ENCODE results near the gene DGKE. TPM values are rescaled to one million over a fixed set of nuclear protein-coding genes. Genes with fewer than 3 reads are reported as not detected.

The DGKE gene
- total RNA-seq, 6 donors from 2014 or later = 4.3 to 23.8 (median 9.2) TPM

- H3K9me3 ChIP-seq = no peaks in the 10 kb centered on the region
- no peaks in the 10 kb centered on the region for H3K27me3 ChIP-seq
- no peak overlapping the region for H3K4me3 ChIP-seq
- peak overlapping the region in 2 of 4 donors; percentile 2 to 5 for H3K27ac ChIP-seq
- H3K36me3 ChIP-seq = no peaks in the 10 kb centered on the region
- TF ChIP-seq POLR2A (IDR thresholded peaks at IDR 0.05) (no peak), POLR2AphosphoS5 (IDR thresholded peaks at IDR 0.05) (peak; percentile 30 to 52)
- WGBS, 2 donors = 46 to 62% methylated on average over 5 of the region's 5 CpGs
- no peak for DNase-seq
- H3K4me1 ChIP-seq = peaks cover 0 to 11% (median 5%) of the 10 kb centered on the region in 4 donors
- ATAC-seq (ENCODE audit: low FRiP score in 2 of 2) = no peak
These were observed 11.2 kb upstream of the DGKE start for GRCh38 chr17:56822725-56823124.

- H3K4me1 ChIP-seq = peaks cover 0 to 11% (median 5%) of the 10 kb centered on the region in 4 donors
- no peak overlapping the region for H3K4me3 ChIP-seq
- ATAC-seq (ENCODE audit: low FRiP score in 2 of 2) = no peak
- WGBS, 2 donors = 75 to 86% methylated on average over 2 of the region's 2 CpGs
- H3K27me3 ChIP-seq = no peaks in the 10 kb centered on the region
- peak overlapping the region in 1 of 4 donors; percentile 2 for H3K27ac ChIP-seq
- no peaks in the 10 kb centered on the region for H3K36me3 ChIP-seq
- TF ChIP-seq POLR2AphosphoS5 (IDR thresholded peaks at IDR 0.05) = no peak
- TF ChIP-seq CTCF (IDR thresholded peaks at IDR 0.05) = no peak
- no peak for TF ChIP-seq EP300 (IDR thresholded peaks at IDR 0.05)
- TF ChIP-seq POLR2A (IDR thresholded peaks at IDR 0.05) = no peak
- DNase-seq = no peak
- H3K9me3 ChIP-seq = no peaks in the 10 kb centered on the region
These were observed 10.1 kb upstream of the DGKE start for GRCh38 chr17:56823848-56824247.

- H3K9me3 ChIP-seq = no peaks in the 10 kb centered on the region
- peak overlapping the region in 1 of 4 donors; percentile 2 for H3K27ac ChIP-seq
- H3K4me3 ChIP-seq = no peak overlapping the region
- no peaks in the 10 kb centered on the region for H3K27me3 ChIP-seq
- TF ChIP-seq POLR2A (IDR thresholded peaks at IDR 0.05) = no peak
- 92 to 94% methylated on average over 1 of the region's 1 CpG for WGBS, 2 donors
- no peak for DNase-seq
- no peaks in the 10 kb centered on the region for H3K36me3 ChIP-seq
- H3K4me1 ChIP-seq = peaks cover 0 to 9% (median 4%) of the 10 kb centered on the region in 4 donors
- no peak for ATAC-seq (ENCODE audit: low FRiP score in 2 of 2)
These were observed 9.4 kb upstream of the DGKE start for GRCh38 chr17:56824503-56824902.

GRCh38 chr17:56826611-56827414 lies 7.1 kb upstream of the DGKE start:
- Histone ChIP-seq H3K36me3 (no peaks in the 10 kb centered on the region), H3K4me1 (peaks cover 0 to 2% (median under 1%) of the 10 kb centered on the region in 4 donors), H3K27me3 (no peaks in the 10 kb centered on the region), H3K4me3 (no peak overlapping the region), H3K9me3 (no peaks in the 10 kb centered on the region), H3K27ac (no peak overlapping the region)
- WGBS, 2 donors = 91 to 97% methylated on average over 4 of the region's 4 CpGs
- no peak for TF ChIP-seq POLR2AphosphoS5 (IDR thresholded peaks at IDR 0.05)
- TF ChIP-seq CTCF (IDR thresholded peaks at IDR 0.05) = no peak
- no peak for TF ChIP-seq POLR2A (IDR thresholded peaks at IDR 0.05)
- TF ChIP-seq EP300 (IDR thresholded peaks at IDR 0.05) = no peak
- DNase-seq = no peak
- ATAC-seq (ENCODE audit: low FRiP score in 2 of 2) = no peak

- TF ChIP-seq CTCF (IDR thresholded peaks at IDR 0.05) = no peak
- no peak for TF ChIP-seq EP300 (IDR thresholded peaks at IDR 0.05)
- no peak for TF ChIP-seq POLR2A (IDR thresholded peaks at IDR 0.05)
- no peak for TF ChIP-seq POLR2AphosphoS5 (IDR thresholded peaks at IDR 0.05)
These were observed 3.1 kb upstream of the DGKE start for GRCh38 chr17:56830726-56831368.

More at GRCh38 chr17:56830726-56831368, 3.1 kb upstream of the DGKE start:
- Histone ChIP-seq H3K4me3 (no peak overlapping the region), H3K9me3 (no peaks in the 10 kb centered on the region), H3K27ac (no peak overlapping the region), H3K36me3 (no peaks in the 10 kb centered on the region), H3K4me1 (peaks cover 19 to 27% (median 21%) of the 10 kb centered on the region in 4 donors), H3K27me3 (no peaks in the 10 kb centered on the region)
- ATAC-seq (ENCODE audit: low FRiP score in 2 of 2) (no peak), DNase-seq (no peak)
- 83% methylated on average over 7 of the region's 7 CpGs for WGBS, 2 donors
